CD4-positive, alpha-beta T cell (primary cell): Measurements from ENCODE around the gene TAS2R9. TPM values are rescaled to one million over a fixed set of nuclear protein-coding genes. Genes with fewer than 3 reads are reported as not detected.

Experiments used
- ATAC-seq: fragments of 200-7000 bp; cut with Tn5 transposase; one replicate; pipeline ENCODE4 v1.10.0; 2022; ENCODE audit warnings: mild to moderate bottlenecking; ENCODE audit not compliant: poor library complexity
- CTCF ChIA-PET: fragments of 350-600 bp; sonication (Branson Sonifier 250); formaldehyde crosslinking; loops from one replicate; lab custom pipeline; 2021; ENCODE audit warnings: antibody characterized with exemption, inconsistent platforms; lab: Charles Lee
- POLR2A ChIA-PET: fragments of 350-600 bp; sonication (Branson Sonifier 250); formaldehyde crosslinking; loops from one replicate; lab custom pipeline; 2021; ENCODE audit warnings: antibody characterized with exemption, inconsistent platforms; lab: Charles Lee
- DNase-seq, 14 experiments: peaks; one replicate each; pipeline ENCODE4 v3.0.0-alpha.2; 2013 to 2020; ENCODE audit warnings: mixed read lengths in 2 of 14
- H3K27ac ChIP-seq, 2 donors: one replicate each; pipeline versions ENCODE4 v1.5.1 to v1.7.0; 2013; ENCODE audit warnings: low read length in 2 of 2, low read depth in 1 of 2, mild to moderate bottlenecking in 1 of 2
- H3K27me3 ChIP-seq, 2 experiments: 1 replicate in 1 of 2; 2 replicates in 1 of 2; pipeline versions ENCODE4 v1.6.1 to v1.7.0; 2013; ENCODE audit warnings: low read length in 2 of 2, control low read depth in 1 of 2, mild to moderate bottlenecking in 1 of 2, moderate library complexity in 1 of 2; ENCODE audit not compliant: insufficient read depth in 2 of 2, control insufficient read depth in 1 of 2
- H3K36me3 ChIP-seq: one replicate; pipeline ENCODE4 v1.6.1; 2013; ENCODE audit warnings: low read length, control low read depth; ENCODE audit not compliant: insufficient read depth
- H3K4me1 ChIP-seq: one replicate; pipeline ENCODE4 v1.6.1; 2013; ENCODE audit warnings: low read length, control low read depth; ENCODE audit not compliant: insufficient read depth
- H3K4me3 ChIP-seq: one replicate; pipeline ENCODE4 v1.5.1; 2013; ENCODE audit warnings: mild to moderate bottlenecking, low read length, moderate library complexity
- H3K9me3 ChIP-seq, 2 experiments: 1 replicate in 1 of 2; 2 replicates in 1 of 2; pipeline versions ENCODE4 v1.6.1 to v1.7.0; 2013; ENCODE audit warnings: low read length in 2 of 2, mild to moderate bottlenecking in 2 of 2, control low read depth in 1 of 2, moderate library complexity in 1 of 2; ENCODE audit not compliant: control insufficient read depth in 1 of 2, insufficient read depth in 1 of 2
- H3K27ac Mint-ChIP-seq: one replicate; pipeline ENCODE4 v1.8.0; 2020; ENCODE audit warnings: mixed read lengths
- H3K27me3 Mint-ChIP-seq: one replicate; pipeline ENCODE4 v1.8.0; 2021; ENCODE audit warnings: mixed read lengths
- H3K36me3 Mint-ChIP-seq: one replicate; pipeline ENCODE4 v1.8.0; 2021; ENCODE audit warnings: low read depth, mixed read lengths
- H3K4me1 Mint-ChIP-seq: one replicate; pipeline ENCODE4 v1.8.0; 2021; ENCODE audit warnings: low read depth, mixed read lengths
- H3K4me3 Mint-ChIP-seq: one replicate; pipeline ENCODE4 v1.8.0; 2020; ENCODE audit warnings: mild to moderate bottlenecking, mixed read lengths
- H3K9me3 Mint-ChIP-seq: one replicate; pipeline ENCODE4 v1.8.0; 2020; ENCODE audit warnings: mixed read lengths
- CTCF ChIP-seq: fragments of 200-600 bp; IDR thresholded peaks from one replicate; pipeline ENCODE4 v1.8.0; 2022; ENCODE audit warnings: antibody characterized with exemption, mild to moderate bottlenecking
- intact Hi-C, 2 experiments: fragments of 100-400 bp; cut with DNase I in 1 of 2; cut with micrococcal nuclease in 1 of 2; formaldehyde crosslinking; loops; one replicate each; pipeline versions ENCODE4 v1.15.1 to v1.9.0; 2023 to 2025; cut with DNase I, micrococcal nuclease
- total RNA-seq, 174 experiments: library from RNA in 2 of 174; stranded (reverse) in 2 of 174; gene quantifications; one replicate each; pipeline ENCODE4 v1.2.3 and lab custom pipeline; 2021 to 2026

The TAS2R9 gene
- total RNA-seq, 2 experiments from 2014 or later: not detected

- Mint-ChIP-seq H3K36me3 (no peaks in the 10 kb centered on the region), H3K27me3 (no peaks in the 10 kb centered on the region), H3K4me1 (no peaks in the 10 kb centered on the region), H3K27ac (no peak within 1 kb of the TSS), H3K9me3 (no peaks in the 10 kb centered on the region), H3K4me3 (no peak within 1 kb of the TSS)
- Histone ChIP-seq H3K36me3 (no peaks in the 10 kb centered on the region), H3K9me3 (no peaks in the 10 kb centered on the region), H3K4me3 (no peak within 1 kb of the TSS), H3K27me3 (no peaks in the 10 kb centered on the region), H3K4me1 (no peaks in the 10 kb centered on the region), H3K27ac (no peak within 1 kb of the TSS)
- intact Hi-C loops: no loop called here
- POLR2A ChIA-PET: no interaction called here
- no peak for ATAC-seq
- TF ChIP-seq CTCF: no peak
- DNase-seq: no peak
- CTCF ChIA-PET: no interaction called here
Measured at GRCh38 chr12:10826258-10826657, 16.3 kb upstream of the TAS2R9 start, which contains the start of gene TAS2R10. Gene TAS2R10, minus strand, starts transcription at chr12:10826358. Its CDS starts 89 bp downstream, at chr12:10826269.

- Mint-ChIP-seq H3K9me3 (no peaks in the 10 kb centered on the region), H3K4me3 (no peak overlapping the region), H3K36me3 (no peaks in the 10 kb centered on the region), H3K27me3 (no peaks in the 10 kb centered on the region), H3K4me1 (no peaks in the 10 kb centered on the region), H3K27ac (no peak overlapping the region)
- no peaks in the 10 kb centered on the region for H3K4me1 ChIP-seq
- no peak for DNase-seq
- H3K27ac ChIP-seq: no peak overlapping the region
- H3K9me3 ChIP-seq: no peaks in the 10 kb centered on the region
- H3K27me3 ChIP-seq: no peaks in the 10 kb centered on the region
- CTCF ChIA-PET: no interaction called here
- no peak for ATAC-seq
- H3K4me3 ChIP-seq: no peak overlapping the region
- intact Hi-C loops: no loop called here
- H3K36me3 ChIP-seq: no peaks in the 10 kb centered on the region
- TF ChIP-seq CTCF: no peak
- POLR2A ChIA-PET: no interaction called here
Measured at GRCh38 chr12:10824957-10825356, 15.0 kb upstream of the TAS2R9 start.

GRCh38 chr12:10811883-10812536, 2.0 kb upstream of the TAS2R9 start:
- Mint-ChIP-seq H3K27me3 (peaks cover 17% of the 10 kb centered on the region), H3K4me1 (no peaks in the 10 kb centered on the region), H3K9me3 (no peaks in the 10 kb centered on the region), H3K27ac (no peak overlapping the region), H3K4me3 (no peak overlapping the region), H3K36me3 (no peaks in the 10 kb centered on the region)
- ChIA-PET POLR2A (no interaction called here), CTCF (no interaction called here)
- Histone ChIP-seq H3K27ac (no peak overlapping the region), H3K27me3 (peaks cover 0 to 12% of the 10 kb centered on the region in 2 experiments), H3K4me1 (no peaks in the 10 kb centered on the region), H3K9me3 (no peaks in the 10 kb centered on the region), H3K36me3 (no peaks in the 10 kb centered on the region), H3K4me3 (no peak overlapping the region)
- TF ChIP-seq CTCF: no peak
- no peak for DNase-seq
- intact Hi-C loops: no loop called here
- no peak for ATAC-seq
